ENCODE data around the gene OTX2. TPM values are rescaled to one million over a fixed set of nuclear protein-coding genes. Genes with fewer than 3 reads are reported as not detected.

The OTX2 gene
- total RNA-seq, 1 experiment from 2014 or later = 30.1 TPM

GRCh38 chr14:56816574-56817391 is 6.5 kb upstream of the OTX2 start (continued):
- TF ChIP-seq ATF1 (CRISPR knock-in tag; IDR thresholded peaks at IDR 0.05) (no peak), PREB (CRISPR knock-in tag; IDR thresholded peaks at IDR 0.05; ENCODE audit: borderline replicate concordance) (no peak), ZNF425 (CRISPR knock-in tag; conservative IDR thresholded peaks at IDR 0.05) (no peak), ZBTB21 (CRISPR knock-in tag; IDR thresholded peaks at IDR 0.05; ENCODE audit: borderline replicate concordance) (no peak), RELA (CRISPR knock-in tag; IDR thresholded peaks at IDR 0.05; ENCODE audit: borderline replicate concordance) (no peak), TP53 (CRISPR knock-in tag; IDR thresholded peaks at IDR 0.05) (no peak), IRF1 (CRISPR knock-in tag; IDR thresholded peaks at IDR 0.05) (0 out of 2 replicates have a peak, but pooled peaks have one; percentile 7), KAT7 (CRISPR knock-in tag; IDR thresholded peaks at IDR 0.05; ENCODE audit: borderline replicate concordance) (0 out of 2 replicates have a peak, but pooled peaks have one; percentile 4), E2F4 (CRISPR knock-in tag; IDR thresholded peaks at IDR 0.05; ENCODE audit: borderline replicate concordance, low read depth) (0 out of 2 replicates have a peak, but pooled peaks have one; percentile 31), ZNF232 (CRISPR knock-in tag; IDR thresholded peaks at IDR 0.05) (peak; percentile 38; the same call in 1 of the 2 replicates), NFE2L1 (CRISPR knock-in tag; IDR thresholded peaks at IDR 0.05) (0 out of 2 replicates have a peak, but pooled peaks have one; percentile 18), ZBTB43 (CRISPR knock-in tag; IDR thresholded peaks at IDR 0.05) (peak; percentile 66; the same call in 1 of the 2 replicates), ZNF512 (CRISPR knock-in tag; IDR thresholded peaks at IDR 0.05; ENCODE audit: borderline replicate concordance) (no peak), RORB (CRISPR knock-in tag; IDR thresholded peaks at IDR 0.05) (no peak), SP1 (CRISPR knock-in tag; conservative IDR thresholded peaks at IDR 0.05) (peak; percentile 66; the same call in 1 of the 2 replicates), ZNF317 (CRISPR knock-in tag; IDR thresholded peaks at IDR 0.05; ENCODE audit: borderline replicate concordance, low read depth) (0 out of 2 replicates have a peak, but pooled peaks have one; percentile 41), CREB1 (CRISPR knock-in tag; IDR thresholded peaks at IDR 0.05) (no peak), USF1 (CRISPR knock-in tag; IDR thresholded peaks at IDR 0.05) (0 out of 2 replicates have a peak, but pooled peaks have one; percentile 32), ZNF121 (CRISPR knock-in tag; IDR thresholded peaks at IDR 0.05) (no peak), ZNF138 (CRISPR knock-in tag; conservative IDR thresholded peaks at IDR 0.05) (no peak), JAZF1 (CRISPR knock-in tag; IDR thresholded peaks at IDR 0.05) (no peak), ESRRA (CRISPR knock-in tag; IDR thresholded peaks at IDR 0.05; ENCODE audit: borderline replicate concordance) (no peak), JUN (CRISPR knock-in tag; IDR thresholded peaks at IDR 0.05) (no peak), ZNF219 (CRISPR knock-in tag; IDR thresholded peaks at IDR 0.05; ENCODE audit: borderline replicate concordance) (no peak)

Measured in WTC11 (cell line).